Measurements from ENCODE around the gene ST6GAL1. TPM values are rescaled to one million over a fixed set of nuclear protein-coding genes. Genes with fewer than 3 reads are reported as not detected.
A peak's percentile ranks its signal among the peaks of the same experiment; 100 is the strongest.

ST6GAL1 gene
- total and polyA plus RNA-seq, 2 experiments from 2014 or later, result 17.6 to 65.1 TPM

DNA sequence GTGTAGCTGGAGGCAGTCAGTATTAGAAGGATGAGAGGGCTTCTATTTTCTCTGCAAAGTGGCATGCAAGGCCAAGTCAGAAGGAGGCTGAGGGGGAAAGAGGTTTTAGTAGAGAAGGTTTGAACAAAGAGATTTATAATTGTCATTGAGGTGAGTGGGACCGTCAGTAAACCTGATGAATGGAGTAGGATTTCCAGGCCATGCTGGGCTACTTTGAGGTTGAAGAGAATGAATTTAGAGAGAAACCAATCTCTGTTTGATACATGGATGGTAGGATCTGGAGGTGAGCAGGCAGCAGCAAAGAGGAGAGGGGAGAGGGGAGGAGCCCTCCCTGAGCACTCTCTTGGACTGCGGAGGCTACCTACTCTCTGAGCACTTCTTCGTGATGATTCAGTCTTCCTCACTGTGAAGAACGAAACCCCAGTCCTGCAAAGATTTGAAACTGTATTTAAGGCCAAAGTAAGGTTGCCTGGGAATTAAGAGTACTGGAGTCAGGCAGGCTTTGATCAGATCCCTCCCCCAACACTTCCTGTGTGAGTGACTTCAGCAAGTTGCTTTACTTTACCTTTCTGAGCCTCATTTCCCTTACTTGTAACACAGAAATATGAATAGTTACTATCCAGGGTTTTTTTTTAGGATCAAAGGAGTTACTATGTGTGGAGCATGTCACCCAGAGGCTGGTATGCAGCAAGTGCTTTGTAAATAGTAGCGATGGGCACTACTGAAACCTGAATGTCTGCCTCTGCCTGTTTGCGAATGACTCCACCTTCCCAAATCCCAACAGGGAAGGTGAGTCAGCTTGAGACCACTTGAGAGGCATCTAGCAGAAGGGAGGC is 133.2 kb downstream of the ST6GAL1 start:
- H3K27ac ChIP-seq (ENCODE audit: low read depth), result peak overlapping the region; percentile 52
- no peaks in the 10 kb centered on the region for H4K20me1 ChIP-seq (replicated peaks; ENCODE audit: insufficient read depth)
- Mint-ChIP-seq H3K27ac (peak overlapping the region; percentile 85), H3K4me1 (peaks cover 41% of the 10 kb centered on the region), H3K36me3 (ENCODE audit: low read depth) (peaks cover 63% of the 10 kb centered on the region), H3K4me3 (peak overlapping the region; percentile 11; the same call in 1 of the 3 replicates), H3K27me3 (ENCODE audit: insufficient read depth, low read depth, poor library complexity) (peaks cover 5% of the 10 kb centered on the region), H3K9me3 (peaks cover 9% of the 10 kb centered on the region)
- peak overlapping the region; percentile 55 for H3K4me2 ChIP-seq
- H3F3A ChIP-seq (replicated peaks; ENCODE audit: low read depth), result 0 out of 2 replicates have a peak, but pooled peaks cover 2% of the 10 kb centered on the region
- DNase-seq (ENCODE audit: low spot score) (peak; percentile 37), ATAC-seq (peak; percentile 11; the same call in 1 of the 3 replicates)
- peaks cover 6% of the 10 kb centered on the region; the same call in 1 of the 2 replicates for H3K36me3 ChIP-seq (ENCODE audit: insufficient read depth)
- H3K4me1 ChIP-seq (ENCODE audit: insufficient read depth), result peaks cover 25% of the 10 kb centered on the region
- no peak overlapping the region for H2AFZ ChIP-seq
- H3K4me3 ChIP-seq, result no peak overlapping the region; the same call in 1 of the 2 replicates
- H3K9me2 ChIP-seq (ENCODE audit: insufficient read depth), result no peaks in the 10 kb centered on the region
- no peaks in the 10 kb centered on the region for H3K27me3 ChIP-seq (ENCODE audit: insufficient read depth)
- TF ChIP-seq CREB1 (CRISPR knock-in tag; IDR thresholded peaks at IDR 0.05; ENCODE audit: low read depth) (no peak), ZNF331 (CRISPR knock-in tag; IDR thresholded peaks at IDR 0.05; ENCODE audit: low read depth) (no peak), EZH2 (IDR thresholded peaks at IDR 0.05; ENCODE audit: low read depth, unreplicated experiment) (no peak), NANOG (IDR thresholded peaks at IDR 0.05; ENCODE audit: borderline replicate concordance) (no peak), ZNF114 (CRISPR knock-in tag; IDR thresholded peaks at IDR 0.05) (no peak), STAT1 (IDR thresholded peaks at IDR 0.05; ENCODE audit: unreplicated experiment) (no peak), POLR2AphosphoS5 (IDR thresholded peaks at IDR 0.05; ENCODE audit: low read depth) (no peak), JUNB (IDR thresholded peaks at IDR 0.05; ENCODE audit: unreplicated experiment) (no peak), EZH2phosphoT487 (IDR thresholded peaks at IDR 0.05; ENCODE audit: unreplicated experiment) (no peak)
- TF ChIP-seq, protein P1, sequence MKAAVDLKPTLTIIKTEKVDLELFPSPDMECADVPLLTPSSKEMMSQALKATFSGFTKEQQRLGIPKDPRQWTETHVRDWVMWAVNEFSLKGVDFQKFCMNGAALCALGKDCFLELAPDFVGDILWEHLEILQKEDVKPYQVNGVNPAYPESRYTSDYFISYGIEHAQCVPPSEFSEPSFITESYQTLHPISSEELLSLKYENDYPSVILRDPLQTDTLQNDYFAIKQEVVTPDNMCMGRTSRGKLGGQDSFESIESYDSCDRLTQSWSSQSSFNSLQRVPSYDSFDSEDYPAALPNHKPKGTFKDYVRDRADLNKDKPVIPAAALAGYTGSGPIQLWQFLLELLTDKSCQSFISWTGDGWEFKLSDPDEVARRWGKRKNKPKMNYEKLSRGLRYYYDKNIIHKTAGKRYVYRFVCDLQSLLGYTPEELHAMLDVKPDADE (IDR thresholded peaks at IDR 0.05), result no peak
- TF ChIP-seq, protein P2, sequence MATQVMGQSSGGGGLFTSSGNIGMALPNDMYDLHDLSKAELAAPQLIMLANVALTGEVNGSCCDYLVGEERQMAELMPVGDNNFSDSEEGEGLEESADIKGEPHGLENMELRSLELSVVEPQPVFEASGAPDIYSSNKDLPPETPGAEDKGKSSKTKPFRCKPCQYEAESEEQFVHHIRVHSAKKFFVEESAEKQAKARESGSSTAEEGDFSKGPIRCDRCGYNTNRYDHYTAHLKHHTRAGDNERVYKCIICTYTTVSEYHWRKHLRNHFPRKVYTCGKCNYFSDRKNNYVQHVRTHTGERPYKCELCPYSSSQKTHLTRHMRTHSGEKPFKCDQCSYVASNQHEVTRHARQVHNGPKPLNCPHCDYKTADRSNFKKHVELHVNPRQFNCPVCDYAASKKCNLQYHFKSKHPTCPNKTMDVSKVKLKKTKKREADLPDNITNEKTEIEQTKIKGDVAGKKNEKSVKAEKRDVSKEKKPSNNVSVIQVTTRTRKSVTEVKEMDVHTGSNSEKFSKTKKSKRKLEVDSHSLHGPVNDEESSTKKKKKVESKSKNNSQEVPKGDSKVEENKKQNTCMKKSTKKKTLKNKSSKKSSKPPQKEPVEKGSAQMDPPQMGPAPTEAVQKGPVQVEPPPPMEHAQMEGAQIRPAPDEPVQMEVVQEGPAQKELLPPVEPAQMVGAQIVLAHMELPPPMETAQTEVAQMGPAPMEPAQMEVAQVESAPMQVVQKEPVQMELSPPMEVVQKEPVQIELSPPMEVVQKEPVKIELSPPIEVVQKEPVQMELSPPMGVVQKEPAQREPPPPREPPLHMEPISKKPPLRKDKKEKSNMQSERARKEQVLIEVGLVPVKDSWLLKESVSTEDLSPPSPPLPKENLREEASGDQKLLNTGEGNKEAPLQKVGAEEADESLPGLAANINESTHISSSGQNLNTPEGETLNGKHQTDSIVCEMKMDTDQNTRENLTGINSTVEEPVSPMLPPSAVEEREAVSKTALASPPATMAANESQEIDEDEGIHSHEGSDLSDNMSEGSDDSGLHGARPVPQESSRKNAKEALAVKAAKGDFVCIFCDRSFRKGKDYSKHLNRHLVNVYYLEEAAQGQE (IDR thresholded peaks at IDR 0.05; ENCODE audit: unreplicated experiment), result no peak
- TF ChIP-seq, protein P3, sequence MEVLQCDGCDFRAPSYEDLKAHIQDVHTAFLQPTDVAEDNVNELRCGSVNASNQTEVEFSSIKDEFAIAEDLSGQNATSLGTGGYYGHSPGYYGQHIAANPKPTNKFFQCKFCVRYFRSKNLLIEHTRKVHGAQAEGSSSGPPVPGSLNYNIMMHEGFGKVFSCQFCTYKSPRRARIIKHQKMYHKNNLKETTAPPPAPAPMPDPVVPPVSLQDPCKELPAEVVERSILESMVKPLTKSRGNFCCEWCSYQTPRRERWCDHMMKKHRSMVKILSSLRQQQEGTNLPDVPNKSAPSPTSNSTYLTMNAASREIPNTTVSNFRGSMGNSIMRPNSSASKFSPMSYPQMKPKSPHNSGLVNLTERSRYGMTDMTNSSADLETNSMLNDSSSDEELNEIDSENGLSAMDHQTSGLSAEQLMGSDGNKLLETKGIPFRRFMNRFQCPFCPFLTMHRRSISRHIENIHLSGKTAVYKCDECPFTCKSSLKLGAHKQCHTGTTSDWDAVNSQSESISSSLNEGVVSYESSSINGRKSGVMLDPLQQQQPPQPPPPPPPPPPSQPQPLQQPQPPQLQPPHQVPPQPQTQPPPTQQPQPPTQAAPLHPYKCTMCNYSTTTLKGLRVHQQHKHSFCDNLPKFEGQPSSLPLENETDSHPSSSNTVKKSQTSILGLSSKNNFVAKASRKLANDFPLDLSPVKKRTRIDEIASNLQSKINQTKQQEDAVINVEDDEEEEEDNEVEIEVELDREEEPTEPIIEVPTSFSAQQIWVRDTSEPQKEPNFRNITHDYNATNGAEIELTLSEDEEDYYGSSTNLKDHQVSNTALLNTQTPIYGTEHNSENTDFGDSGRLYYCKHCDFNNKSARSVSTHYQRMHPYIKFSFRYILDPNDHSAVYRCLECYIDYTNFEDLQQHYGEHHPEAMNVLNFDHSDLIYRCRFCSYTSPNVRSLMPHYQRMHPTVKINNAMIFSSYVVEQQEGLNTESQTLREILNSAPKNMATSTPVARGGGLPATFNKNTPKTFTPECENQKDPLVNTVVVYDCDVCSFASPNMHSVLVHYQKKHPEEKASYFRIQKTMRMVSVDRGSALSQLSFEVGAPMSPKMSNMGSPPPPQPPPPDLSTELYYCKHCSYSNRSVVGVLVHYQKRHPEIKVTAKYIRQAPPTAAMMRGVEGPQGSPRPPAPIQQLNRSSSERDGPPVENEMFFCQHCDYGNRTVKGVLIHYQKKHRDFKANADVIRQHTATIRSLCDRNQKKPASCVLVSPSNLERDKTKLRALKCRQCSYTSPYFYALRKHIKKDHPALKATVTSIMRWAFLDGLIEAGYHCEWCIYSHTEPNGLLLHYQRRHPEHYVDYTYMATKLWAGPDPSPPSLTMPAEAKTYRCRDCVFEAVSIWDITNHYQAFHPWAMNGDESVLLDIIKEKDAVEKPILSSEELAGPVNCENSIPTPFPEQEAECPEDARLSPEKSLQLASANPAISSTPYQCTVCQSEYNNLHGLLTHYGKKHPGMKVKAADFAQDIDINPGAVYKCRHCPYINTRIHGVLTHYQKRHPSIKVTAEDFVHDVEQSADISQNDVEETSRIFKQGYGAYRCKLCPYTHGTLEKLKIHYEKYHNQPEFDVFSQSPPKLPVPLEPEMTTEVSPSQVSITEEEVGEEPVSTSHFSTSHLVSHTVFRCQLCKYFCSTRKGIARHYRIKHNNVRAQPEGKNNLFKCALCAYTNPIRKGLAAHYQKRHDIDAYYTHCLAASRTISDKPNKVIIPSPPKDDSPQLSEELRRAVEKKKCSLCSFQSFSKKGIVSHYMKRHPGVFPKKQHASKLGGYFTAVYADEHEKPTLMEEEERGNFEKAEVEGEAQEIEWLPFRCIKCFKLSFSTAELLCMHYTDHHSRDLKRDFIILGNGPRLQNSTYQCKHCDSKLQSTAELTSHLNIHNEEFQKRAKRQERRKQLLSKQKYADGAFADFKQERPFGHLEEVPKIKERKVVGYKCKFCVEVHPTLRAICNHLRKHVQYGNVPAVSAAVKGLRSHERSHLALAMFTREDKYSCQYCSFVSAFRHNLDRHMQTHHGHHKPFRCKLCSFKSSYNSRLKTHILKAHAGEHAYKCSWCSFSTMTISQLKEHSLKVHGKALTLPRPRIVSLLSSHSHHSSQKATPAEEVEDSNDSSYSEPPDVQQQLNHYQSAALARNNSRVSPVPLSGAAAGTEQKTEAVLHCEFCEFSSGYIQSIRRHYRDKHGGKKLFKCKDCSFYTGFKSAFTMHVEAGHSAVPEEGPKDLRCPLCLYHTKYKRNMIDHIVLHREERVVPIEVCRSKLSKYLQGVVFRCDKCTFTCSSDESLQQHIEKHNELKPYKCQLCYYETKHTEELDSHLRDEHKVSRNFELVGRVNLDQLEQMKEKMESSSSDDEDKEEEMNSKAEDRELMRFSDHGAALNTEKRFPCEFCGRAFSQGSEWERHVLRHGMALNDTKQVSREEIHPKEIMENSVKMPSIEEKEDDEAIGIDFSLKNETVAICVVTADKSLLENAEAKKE (CRISPR knock-in tag; IDR thresholded peaks at IDR 0.05), result no peak
- TF ChIP-seq, protein P4, sequence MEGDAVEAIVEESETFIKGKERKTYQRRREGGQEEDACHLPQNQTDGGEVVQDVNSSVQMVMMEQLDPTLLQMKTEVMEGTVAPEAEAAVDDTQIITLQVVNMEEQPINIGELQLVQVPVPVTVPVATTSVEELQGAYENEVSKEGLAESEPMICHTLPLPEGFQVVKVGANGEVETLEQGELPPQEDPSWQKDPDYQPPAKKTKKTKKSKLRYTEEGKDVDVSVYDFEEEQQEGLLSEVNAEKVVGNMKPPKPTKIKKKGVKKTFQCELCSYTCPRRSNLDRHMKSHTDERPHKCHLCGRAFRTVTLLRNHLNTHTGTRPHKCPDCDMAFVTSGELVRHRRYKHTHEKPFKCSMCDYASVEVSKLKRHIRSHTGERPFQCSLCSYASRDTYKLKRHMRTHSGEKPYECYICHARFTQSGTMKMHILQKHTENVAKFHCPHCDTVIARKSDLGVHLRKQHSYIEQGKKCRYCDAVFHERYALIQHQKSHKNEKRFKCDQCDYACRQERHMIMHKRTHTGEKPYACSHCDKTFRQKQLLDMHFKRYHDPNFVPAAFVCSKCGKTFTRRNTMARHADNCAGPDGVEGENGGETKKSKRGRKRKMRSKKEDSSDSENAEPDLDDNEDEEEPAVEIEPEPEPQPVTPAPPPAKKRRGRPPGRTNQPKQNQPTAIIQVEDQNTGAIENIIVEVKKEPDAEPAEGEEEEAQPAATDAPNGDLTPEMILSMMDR (conservative IDR thresholded peaks at IDR 0.05; ENCODE audit: low read depth in 2 of 2), result no peak
- no peaks in the 10 kb centered on the region for H3K79me2 ChIP-seq (replicated peaks; ENCODE audit: insufficient read depth)
